ENCODE measurements around the gene NAA20.

The NAA20 gene

GRCh38 chr20:20021835-20022234 lies 4.7 kb downstream of the NAA20 start:
- no peak for DNase-seq

GRCh38 chr20:20022498-20022897 lies 5.3 kb downstream of the NAA20 start:
- no peak for DNase-seq

GRCh38 chr20:20023395-20023794 lies 6.2 kb downstream of the NAA20 start:
- no peak for DNase-seq

GRCh38 chr20:20024942-20025341 lies 7.8 kb downstream of the NAA20 start:
- no peak for DNase-seq

GRCh38 chr20:20027284-20027683 lies 10.1 kb downstream of the NAA20 start:
- no peak for DNase-seq

- no peak for DNase-seq
Observed at GRCh38 chr20:20031790-20032189, 14.6 kb downstream of the NAA20 start.

GRCh38 chr20:20034486-20034885 lies 17.3 kb downstream of the NAA20 start:
- no peak for DNase-seq

GRCh38 chr20:20036756-20037155 lies 19.6 kb downstream of the NAA20 start:
- no peak for DNase-seq

GRCh38 chr20:20037960-20038359 lies 20.8 kb downstream of the NAA20 start:
- no peak for DNase-seq

GRCh38 chr20:20038586-20038985 lies 21.4 kb downstream of the NAA20 start:
- no peak for DNase-seq

GRCh38 chr20:20039752-20040387 lies 22.7 kb downstream of the NAA20 start:
- no peak for DNase-seq

- DNase-seq = no peak
Observed at GRCh38 chr20:20051767-20052073, 34.6 kb downstream of the NAA20 start.

- peak; percentile 97 for DNase-seq
Observed at GRCh38 chr20:20052074-20052970, 35.2 kb downstream of the NAA20 start, which contains the start of the genes CFAP61 and CRNKL1. Gene CFAP61, plus strand, starts transcription at chr20:20052532. Its CDS starts 4,122 bp downstream, at chr20:20056654. Gene CRNKL1, minus strand, starts transcription at chr20:20052466. Its CDS starts 124 bp downstream, at chr20:20052342.

- peak; percentile 29 for DNase-seq
Observed at GRCh38 chr20:20060234-20060998, 43.3 kb downstream of the NAA20 start.

GRCh38 chr20:20063941-20064702 lies 47.0 kb downstream of the NAA20 start:
- DNase-seq = no peak

- no peak for DNase-seq
Observed at GRCh38 chr20:20065361-20065760, 48.2 kb downstream of the NAA20 start.

- no peak for DNase-seq
Observed at GRCh38 chr20:20070871-20071726, 53.9 kb downstream of the NAA20 start.

- DNase-seq = peak; percentile 19
Observed at GRCh38 chr20:20073801-20074371, 56.7 kb downstream of the NAA20 start.

- DNase-seq = no peak
Observed at GRCh38 chr20:20075032-20075431, 57.9 kb downstream of the NAA20 start.

GRCh38 chr20:20076297-20077065 lies 59.3 kb downstream of the NAA20 start:
- DNase-seq = no peak

- no peak for DNase-seq
Observed at GRCh38 chr20:20078041-20078440, 60.9 kb downstream of the NAA20 start.

Data from NCI-H2029 (cell line).